Pons (tissue), 1 donor: ENCODE measurements around the gene DTNBP1.
A peak's percentile ranks its signal among the peaks of the same experiment; 100 is the strongest.

ENCODE experiments used
- DNase-seq: peaks from one replicate; pipeline ENCODE4 v3.0.0-alpha.2; 2016; ENCODE audit warnings: low spot score

The DTNBP1 gene

GRCh38 chr6:15662326-15663129 lies at the start of gene DTNBP1:
Gene DTNBP1, minus strand, starts transcription at chr6:15663028. Its CDS starts 159 bp downstream, at chr6:15662869.
- DNase-seq: peak; percentile 77

- DNase-seq: no peak
Measured at GRCh38 chr6:15709651-15710269, 46.9 kb upstream of the DTNBP1 start.

- no peak for DNase-seq
Measured at GRCh38 chr6:15708231-15708630, 45.4 kb upstream of the DTNBP1 start.

- no peak for DNase-seq
Measured at GRCh38 chr6:15705981-15706380, 43.2 kb upstream of the DTNBP1 start.

- DNase-seq: no peak
Measured at GRCh38 chr6:15698471-15698870, 35.6 kb upstream of the DTNBP1 start.

- no peak for DNase-seq
Measured at GRCh38 chr6:15697895-15698294, 35.1 kb upstream of the DTNBP1 start.

GRCh38 chr6:15691250-15691869 lies 28.5 kb upstream of the DTNBP1 start:
- DNase-seq: peak; percentile 91

- DNase-seq: no peak
Measured at GRCh38 chr6:15690510-15690909, 27.7 kb upstream of the DTNBP1 start.

GRCh38 chr6:15689586-15690482 lies 27.0 kb upstream of the DTNBP1 start:
- no peak for DNase-seq

- no peak for DNase-seq
Measured at GRCh38 chr6:15685619-15686018, 22.8 kb upstream of the DTNBP1 start.

GRCh38 chr6:15682965-15683822 lies 20.4 kb upstream of the DTNBP1 start:
- peak; percentile 34 for DNase-seq

GRCh38 chr6:15681946-15682345 lies 19.1 kb upstream of the DTNBP1 start:
- DNase-seq: no peak

- no peak for DNase-seq
Measured at GRCh38 chr6:15678514-15678913, 15.7 kb upstream of the DTNBP1 start.

GRCh38 chr6:15677822-15678221 lies 15.0 kb upstream of the DTNBP1 start:
- DNase-seq: no peak

GRCh38 chr6:15675536-15676220 lies 12.8 kb upstream of the DTNBP1 start:
- peak; percentile 85 for DNase-seq

GRCh38 chr6:15674690-15675386 lies 12.0 kb upstream of the DTNBP1 start:
- DNase-seq: peak; percentile 20

- DNase-seq: no peak
Measured at GRCh38 chr6:15673666-15674065, 10.8 kb upstream of the DTNBP1 start.

- DNase-seq: no peak
Measured at GRCh38 chr6:15672818-15673217, 10.0 kb upstream of the DTNBP1 start.

- no peak for DNase-seq
Measured at GRCh38 chr6:15672291-15672690, 9.5 kb upstream of the DTNBP1 start.

- no peak for DNase-seq
Measured at GRCh38 chr6:15668918-15669317, 6.1 kb upstream of the DTNBP1 start.
